IPS-20b (cell line): ENCODE results near the gene CRB1.

Experiments
- H3K27ac ChIP-seq: one replicate; pipeline ENCODE4 v1.5.1; 2013; ENCODE audit warnings: low read length
- H3K27me3 ChIP-seq: 2 replicates; pipeline ENCODE4 v1.6.1; 2013; ENCODE audit warnings: mild to moderate bottlenecking, low read length, inconsistent platforms; ENCODE audit not compliant: insufficient read depth
- H3K36me3 ChIP-seq: 2 replicates; pipeline ENCODE4 v1.6.1; 2013; ENCODE audit warnings: low read depth, mild to moderate bottlenecking, inconsistent platforms, low read length, moderate library complexity; ENCODE audit not compliant: insufficient read depth
- H3K4me1 ChIP-seq: 2 replicates; pipeline ENCODE4 v1.6.1; 2013; ENCODE audit warnings: mild to moderate bottlenecking, control low read depth, inconsistent platforms, low read length, moderate library complexity; ENCODE audit not compliant: insufficient read depth
- H3K4me3 ChIP-seq: 2 replicates; pipeline ENCODE4 v1.5.1; 2013; ENCODE audit warnings: mild to moderate bottlenecking, low read length, inconsistent platforms
- H3K9ac ChIP-seq: 2 replicates; pipeline ENCODE4 v1.6.1; 2013; ENCODE audit warnings: low read depth, mild to moderate bottlenecking, inconsistent platforms, low read length, moderate library complexity
- H3K9me3 ChIP-seq: 2 replicates; pipeline ENCODE4 v1.6.1; 2013; ENCODE audit warnings: mild to moderate bottlenecking, low read depth, low read length, inconsistent platforms; ENCODE audit not compliant: insufficient read depth

The CRB1 gene

DNA sequence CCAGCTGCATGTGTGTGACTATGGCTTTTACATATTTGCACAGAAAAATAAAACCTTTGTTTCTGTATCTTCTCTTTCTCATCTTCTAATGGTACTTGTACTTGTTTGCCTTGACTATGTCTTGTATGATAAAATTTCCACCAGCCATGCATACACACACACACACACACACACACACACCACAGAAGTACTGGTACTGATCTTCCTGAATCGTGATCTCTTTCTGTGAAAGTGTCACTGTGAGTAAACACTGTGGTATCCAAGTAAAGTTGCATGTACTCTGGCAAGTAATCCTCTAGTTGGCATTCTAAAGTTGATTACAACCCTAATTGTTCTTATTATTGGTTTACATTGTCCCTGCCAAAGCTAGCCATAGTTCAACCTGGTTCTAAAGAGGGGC is 176.7 kb downstream of the CRB1 start:
- Histone ChIP-seq H3K4me3 (no peak overlapping the region), H3K9me3 (no peaks in the 10 kb centered on the region), H3K36me3 (no peaks in the 10 kb centered on the region), H3K27ac (no peak overlapping the region), H3K4me1 (peaks cover 25% of the 10 kb centered on the region), H3K27me3 (no peaks in the 10 kb centered on the region), H3K9ac (no peak overlapping the region)

DNA sequence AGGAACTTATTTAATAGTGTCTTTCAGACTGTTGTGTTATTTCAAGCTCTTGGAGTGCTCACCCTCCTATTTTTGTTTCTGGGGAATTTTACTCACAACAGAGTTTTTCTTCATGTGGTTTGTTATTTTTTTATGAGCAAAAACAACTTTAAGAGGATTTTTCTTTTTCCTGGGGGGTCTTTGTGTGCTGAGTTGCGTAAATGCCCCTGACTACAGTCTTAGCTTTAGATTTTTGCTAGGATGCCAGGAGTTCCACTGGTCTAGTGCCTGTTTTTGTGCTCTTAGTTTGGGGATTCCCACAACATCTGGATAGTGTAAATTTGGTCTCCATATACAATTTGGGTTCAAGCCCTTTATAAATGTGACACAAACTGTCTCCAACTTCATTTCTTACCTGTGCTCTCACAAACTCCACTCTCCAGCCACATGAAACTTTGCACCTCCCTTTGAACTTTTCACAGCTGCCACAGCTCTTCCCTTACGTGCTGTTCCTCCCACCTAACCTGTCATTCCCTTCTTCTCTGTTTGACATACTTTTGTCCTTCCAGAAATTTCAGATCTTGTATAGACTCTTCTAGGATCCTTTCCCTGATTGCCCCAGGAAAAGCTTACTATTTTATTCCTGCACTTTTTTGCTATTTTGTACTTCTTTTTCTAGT is 180.2 kb downstream of the CRB1 start:
- no peaks in the 10 kb centered on the region for H3K4me1 ChIP-seq
- H3K9me3 ChIP-seq, result no peaks in the 10 kb centered on the region
- H3K9ac ChIP-seq, result no peak overlapping the region
- no peak overlapping the region for H3K4me3 ChIP-seq
- H3K27me3 ChIP-seq, result no peaks in the 10 kb centered on the region
- H3K27ac ChIP-seq, result no peak overlapping the region
- no peaks in the 10 kb centered on the region for H3K36me3 ChIP-seq

DNA sequence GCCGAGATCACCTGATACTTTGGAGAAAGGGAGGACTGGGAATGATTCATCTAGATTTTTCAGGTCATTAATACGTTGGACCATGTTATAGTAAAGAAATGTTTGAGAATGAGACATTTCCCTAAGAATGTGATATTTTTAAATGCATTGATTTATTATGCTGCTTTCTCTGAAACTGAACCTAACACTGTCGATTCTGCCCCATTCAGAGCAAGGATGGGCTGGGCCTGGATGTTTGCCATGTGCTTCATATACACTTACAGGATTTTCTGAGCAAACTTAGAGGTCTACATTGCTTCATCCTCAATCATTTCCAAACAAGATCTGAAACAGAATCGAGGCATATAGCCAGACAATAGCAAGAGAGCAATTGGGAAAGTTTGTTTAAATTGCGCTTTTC is 183.3 kb downstream of the CRB1 start:
- Histone ChIP-seq H3K27me3 (no peaks in the 10 kb centered on the region), H3K36me3 (no peaks in the 10 kb centered on the region), H3K9ac (no peak overlapping the region), H3K4me1 (no peaks in the 10 kb centered on the region), H3K9me3 (no peaks in the 10 kb centered on the region), H3K27ac (no peak overlapping the region), H3K4me3 (no peak overlapping the region)

DNA sequence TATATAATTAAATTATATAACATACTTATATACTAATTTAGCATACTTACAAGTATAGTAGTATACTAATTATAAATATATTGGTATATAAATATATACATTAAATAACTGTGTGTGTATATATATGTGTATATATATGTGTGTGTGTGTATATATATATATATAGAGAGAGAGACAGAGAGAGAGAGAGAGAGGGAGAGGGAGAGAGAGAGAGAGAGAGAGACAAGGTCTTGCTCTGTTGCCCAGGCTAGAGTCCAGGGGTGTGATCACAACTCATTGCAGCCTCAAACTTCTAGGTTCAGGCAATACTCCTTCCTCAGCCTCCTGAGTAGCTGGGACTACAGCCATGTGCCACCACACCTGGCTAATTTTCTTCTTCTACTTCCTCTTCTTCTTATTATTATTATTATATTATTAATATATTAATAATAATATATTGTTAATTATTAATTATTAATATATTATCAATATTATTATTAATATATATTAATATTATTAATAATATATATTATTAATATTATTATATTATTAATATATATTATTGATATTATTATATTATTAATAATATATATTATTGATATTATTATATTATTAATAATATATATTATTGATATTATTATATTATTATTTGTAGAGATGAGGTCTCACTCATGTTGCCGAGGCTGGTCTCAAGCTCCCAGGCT is 185.5 kb downstream of the CRB1 start:
- Histone ChIP-seq H3K9me3 (no peaks in the 10 kb centered on the region), H3K4me3 (no peak overlapping the region), H3K27me3 (no peaks in the 10 kb centered on the region)

GRCh38 chr1:197462539-197462938 is 194.5 kb downstream of the CRB1 start:
- Histone ChIP-seq H3K27ac (no peak overlapping the region), H3K27me3 (no peaks in the 10 kb centered on the region), H3K4me1 (peaks cover 13% of the 10 kb centered on the region), H3K4me3 (no peak overlapping the region), H3K9me3 (no peaks in the 10 kb centered on the region), H3K9ac (no peak overlapping the region), H3K36me3 (no peaks in the 10 kb centered on the region)

More for the DNA sequence above, 185.5 kb downstream of the CRB1 start:
- Histone ChIP-seq H3K9ac (no peak overlapping the region), H3K36me3 (no peaks in the 10 kb centered on the region), H3K27ac (no peak overlapping the region), H3K4me1 (no peaks in the 10 kb centered on the region)

- no peaks in the 10 kb centered on the region for H3K36me3 ChIP-seq
- no peak overlapping the region for H3K27ac ChIP-seq
- no peak overlapping the region for H3K4me3 ChIP-seq
- peaks cover 13% of the 10 kb centered on the region for H3K4me1 ChIP-seq
- H3K27me3 ChIP-seq, result no peaks in the 10 kb centered on the region
- no peaks in the 10 kb centered on the region for H3K9me3 ChIP-seq
- no peak overlapping the region for H3K9ac ChIP-seq
Observed at GRCh38 chr1:197463142-197463541, 195.1 kb downstream of the CRB1 start.

GRCh38 chr1:197464044-197464443 is 196.0 kb downstream of the CRB1 start:
- Histone ChIP-seq H3K9me3 (no peaks in the 10 kb centered on the region), H3K27me3 (no peaks in the 10 kb centered on the region), H3K4me1 (peaks cover 19% of the 10 kb centered on the region), H3K27ac (no peak overlapping the region), H3K4me3 (no peak overlapping the region), H3K36me3 (no peaks in the 10 kb centered on the region), H3K9ac (no peak overlapping the region)

DNA sequence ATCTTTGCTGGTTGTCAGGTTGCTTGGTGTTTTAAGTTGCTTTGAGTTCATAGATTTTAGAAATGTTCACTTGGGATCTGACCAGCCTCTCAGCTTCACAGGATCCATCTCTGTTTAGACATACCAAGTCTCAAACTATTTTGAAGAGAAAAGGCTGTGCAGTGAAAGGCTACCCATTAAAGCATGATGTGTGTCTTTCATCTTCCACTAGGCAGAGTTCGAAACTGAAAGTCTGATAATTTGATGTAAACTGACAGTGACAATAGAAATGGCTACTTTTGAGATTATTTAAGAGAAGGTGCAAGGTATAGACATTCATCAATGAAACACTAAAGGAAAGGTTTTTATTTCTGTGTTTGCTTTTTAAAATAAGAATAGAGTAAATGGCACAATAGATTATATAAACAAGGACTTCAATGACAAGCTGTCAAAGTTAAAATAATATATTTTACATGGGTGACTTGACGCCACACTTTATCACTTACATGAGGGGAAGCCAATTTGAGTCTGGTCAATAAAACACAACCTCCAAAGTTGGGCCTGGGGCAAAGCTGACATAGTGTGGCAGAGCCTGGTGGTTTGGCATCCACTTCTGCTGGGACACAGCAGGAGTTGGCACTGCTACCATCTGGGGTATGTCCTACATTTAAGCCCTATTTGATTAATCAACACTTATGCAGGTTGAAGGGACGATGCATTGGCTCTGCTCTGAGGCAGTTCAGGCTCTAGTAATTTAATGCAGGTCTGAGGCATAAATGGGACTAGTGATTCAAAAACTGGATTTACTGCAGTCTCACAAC is 197.7 kb downstream of the CRB1 start:
- H3K4me3 ChIP-seq, result no peak overlapping the region
- H3K9ac ChIP-seq, result no peak overlapping the region
- H3K27ac ChIP-seq, result no peak overlapping the region
- peaks cover 30% of the 10 kb centered on the region for H3K4me1 ChIP-seq
- H3K36me3 ChIP-seq, result no peaks in the 10 kb centered on the region
- H3K27me3 ChIP-seq, result no peaks in the 10 kb centered on the region
- no peaks in the 10 kb centered on the region for H3K9me3 ChIP-seq

GRCh38 chr1:197466813-197467212 is 198.8 kb downstream of the CRB1 start:
- no peaks in the 10 kb centered on the region for H3K27me3 ChIP-seq

GRCh38 chr1:197467881-197468280 is 199.8 kb downstream of the CRB1 start:
- H3K4me1 ChIP-seq, result peaks cover 34% of the 10 kb centered on the region
- no peaks in the 10 kb centered on the region for H3K9me3 ChIP-seq
- H3K27me3 ChIP-seq, result no peaks in the 10 kb centered on the region
- no peak overlapping the region for H3K27ac ChIP-seq
- H3K36me3 ChIP-seq, result no peaks in the 10 kb centered on the region
- no peak overlapping the region for H3K9ac ChIP-seq
- no peak overlapping the region for H3K4me3 ChIP-seq

More at GRCh38 chr1:197466813-197467212, 198.8 kb downstream of the CRB1 start:
- Histone ChIP-seq H3K9ac (no peak overlapping the region), H3K4me3 (no peak overlapping the region), H3K36me3 (no peaks in the 10 kb centered on the region), H3K9me3 (no peaks in the 10 kb centered on the region), H3K27ac (no peak overlapping the region), H3K4me1 (peaks cover 35% of the 10 kb centered on the region)

DNA sequence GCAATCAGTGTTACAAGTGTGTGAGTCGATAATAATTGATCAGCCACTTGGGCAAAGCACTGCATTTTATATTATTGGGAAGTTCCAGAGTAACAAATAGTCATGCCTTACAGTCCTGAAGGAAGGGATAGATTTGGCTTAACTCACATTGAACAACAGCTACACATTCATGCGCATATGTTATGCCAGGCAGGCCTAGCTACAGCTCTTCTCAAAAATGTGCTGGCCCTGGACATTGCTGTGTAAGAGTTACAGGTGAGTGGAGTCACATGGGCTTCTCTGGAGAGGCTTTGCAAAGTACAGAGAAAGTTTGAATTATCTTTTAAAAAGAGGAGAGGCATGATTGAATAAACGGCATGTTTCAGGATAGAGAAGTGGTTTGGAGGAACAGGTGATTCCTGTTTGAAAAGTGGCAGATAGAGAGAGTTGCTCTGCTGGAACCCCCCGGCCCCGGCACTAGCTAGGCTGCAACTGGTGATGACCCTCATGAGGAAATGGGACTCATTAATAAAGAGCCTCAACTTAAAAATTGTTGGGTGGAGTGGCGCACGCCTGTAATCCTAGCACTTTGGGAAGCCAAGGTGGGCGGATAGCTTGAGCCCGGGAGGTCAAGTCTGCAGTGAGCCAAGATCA is 200.6 kb downstream of the CRB1 start:
- H3K36me3 ChIP-seq, result no peaks in the 10 kb centered on the region
- peaks cover 27% of the 10 kb centered on the region; the same call in 1 of the 2 replicates for H3K4me1 ChIP-seq
- H3K9ac ChIP-seq, result no peak overlapping the region
- H3K27ac ChIP-seq, result no peak overlapping the region
- H3K4me3 ChIP-seq, result no peak overlapping the region
- no peaks in the 10 kb centered on the region for H3K27me3 ChIP-seq
- H3K9me3 ChIP-seq, result no peaks in the 10 kb centered on the region
